H9 (cell line): ENCODE measurements around the gene GOLGA6L7. TPM values are rescaled to one million over a fixed set of nuclear protein-coding genes. Genes with fewer than 3 reads are reported as not detected.

Experiments used
- DNase-seq: peaks from one replicate; pipeline ENCODE4 v3.0.0-alpha.2; 2017
- H2AFZ ChIP-seq: one replicate; pipeline ENCODE4 v1.6.1; 2013; ENCODE audit warnings: mild to moderate bottlenecking, low read length, control low read depth, moderate library complexity
- H2AK5ac ChIP-seq: 2 replicates; pipeline ENCODE4 v1.6.1; 2013; ENCODE audit warnings: low read length, control low read depth, mixed read lengths; ENCODE audit not compliant: insufficient read length
- H2BK120ac ChIP-seq: one replicate; pipeline ENCODE4 v1.6.1; 2013; ENCODE audit warnings: low read depth, mild to moderate bottlenecking, low read length, control low read depth, inconsistent platforms; ENCODE audit not compliant: poor library complexity, severe bottlenecking
- H2BK12ac ChIP-seq: 2 replicates; pipeline ENCODE4 v1.6.1; 2013; ENCODE audit warnings: low read length, control low read depth, mixed read lengths, low read depth; ENCODE audit not compliant: insufficient read length
- H2BK15ac ChIP-seq: 2 replicates; pipeline ENCODE4 v1.6.1; 2013; ENCODE audit warnings: low read depth, low read length, control low read depth
- H2BK20ac ChIP-seq: one replicate; pipeline ENCODE4 v1.6.1; 2013; ENCODE audit warnings: low read depth, mild to moderate bottlenecking, low read length, control low read depth, inconsistent platforms; ENCODE audit not compliant: poor library complexity, severe bottlenecking
- H2BK5ac ChIP-seq: 2 replicates; pipeline ENCODE4 v1.6.1; 2013; ENCODE audit warnings: low read length, control low read depth, mixed read lengths; ENCODE audit not compliant: insufficient read length
- H3K14ac ChIP-seq: 2 replicates; pipeline ENCODE4 v1.6.1; 2013; ENCODE audit warnings: low read length, control low read depth; ENCODE audit not compliant: insufficient read depth
- H3K18ac ChIP-seq: 2 replicates; pipeline ENCODE4 v1.6.1; 2013; ENCODE audit warnings: low read depth, mild to moderate bottlenecking, mixed read lengths, low read length, control low read depth; ENCODE audit not compliant: insufficient read length
- H3K23ac ChIP-seq: 2 replicates; pipeline ENCODE4 v1.6.1; 2013; ENCODE audit warnings: low read length, control low read depth, mixed read lengths, low read depth; ENCODE audit not compliant: insufficient read length
- H3K23me2 ChIP-seq: 2 replicates; pipeline ENCODE4 v1.6.1; 2013; ENCODE audit warnings: low read depth, mild to moderate bottlenecking, mixed read lengths, low read length, control low read depth; ENCODE audit not compliant: insufficient read length, poor library complexity, severe bottlenecking
- H3K27ac ChIP-seq: 2 replicates; pipeline ENCODE4 v1.5.1; 2013; ENCODE audit warnings: low read length, control low read depth, mixed read lengths, low read depth; ENCODE audit not compliant: insufficient read length
- H3K27me3 ChIP-seq: 2 replicates; pipeline ENCODE4 v1.6.1; 2013; ENCODE audit warnings: low read length, control low read depth, inconsistent platforms; ENCODE audit not compliant: insufficient read depth
- H3K4ac ChIP-seq: 2 replicates; pipeline ENCODE4 v1.6.1; 2013; ENCODE audit warnings: low read depth, mild to moderate bottlenecking, control low read depth, inconsistent platforms, low read length, moderate library complexity
- H3K4me1 ChIP-seq: 2 replicates; pipeline ENCODE4 v1.6.1; 2013; ENCODE audit warnings: low read length, control low read depth, inconsistent platforms; ENCODE audit not compliant: insufficient read depth
- H3K4me2 ChIP-seq: 2 replicates; pipeline ENCODE4 v1.6.1; 2013; ENCODE audit warnings: low read length, control low read depth, mixed read lengths; ENCODE audit not compliant: insufficient read length, insufficient read depth
- H3K56ac ChIP-seq: 2 replicates; pipeline ENCODE4 v1.6.1; 2013; ENCODE audit warnings: low read depth, mild to moderate bottlenecking, mixed read lengths, low read length, control low read depth; ENCODE audit not compliant: insufficient read length
- H3K79me1 ChIP-seq: 2 replicates; pipeline ENCODE4 v1.6.1; 2013; ENCODE audit warnings: low read depth, mild to moderate bottlenecking, moderate library complexity, low read length, control low read depth, inconsistent platforms; ENCODE audit not compliant: insufficient read depth, poor library complexity, severe bottlenecking
- H3K79me2 ChIP-seq: 2 replicates; pipeline ENCODE4 v1.6.1; 2013; ENCODE audit warnings: low read length, control low read depth, inconsistent platforms; ENCODE audit not compliant: insufficient read depth
- H3K9ac ChIP-seq: 2 replicates; pipeline ENCODE4 v1.6.1; 2013; ENCODE audit warnings: low read length, control low read depth, mixed read lengths; ENCODE audit not compliant: insufficient read length; ENCODE audit errors: extremely low read depth
- H3K9me3 ChIP-seq: one replicate; pipeline ENCODE4 v1.6.1; 2013; ENCODE audit warnings: low read depth, low read length, inconsistent platforms; ENCODE audit not compliant: control insufficient read depth
- H3T11ph ChIP-seq: one replicate; pipeline ENCODE4 v1.6.1; 2013; ENCODE audit warnings: mild to moderate bottlenecking, low read length, control low read depth, inconsistent platforms
- H4K20me1 ChIP-seq: one replicate; pipeline ENCODE4 v1.6.1; 2013; ENCODE audit not compliant: control insufficient read depth, insufficient read length, insufficient read depth
- H4K5ac ChIP-seq: 2 replicates; pipeline ENCODE4 v1.6.1; 2013; ENCODE audit warnings: low read depth, mild to moderate bottlenecking, mixed read lengths, low read length, control low read depth; ENCODE audit not compliant: insufficient read length
- H4K8ac ChIP-seq: replicated peaks from 2 replicates; pipeline ENCODE4 v1.6.1; 2013; ENCODE audit warnings: low read length, control low read depth, mixed read lengths, low read depth; ENCODE audit not compliant: insufficient read length
- H4K91ac ChIP-seq: 2 replicates; pipeline ENCODE4 v1.6.1; 2013; ENCODE audit warnings: low read depth, mild to moderate bottlenecking, moderate library complexity, mixed read lengths, low read length, control low read depth; ENCODE audit not compliant: insufficient read length
- H3K27ac Mint-ChIP-seq, 3 experiments: 2 replicates in 2 of 3; 3 replicates in 1 of 3; pipeline ENCODE4 v1.8.0; 2020 to 2021; ENCODE audit warnings: mixed read lengths in 3 of 3, mild to moderate bottlenecking in 1 of 3, moderate library complexity in 1 of 3
- H3K27me3 Mint-ChIP-seq: 2 replicates; pipeline ENCODE4 v1.8.0; 2021; ENCODE audit warnings: low read depth, mild to moderate bottlenecking, moderate library complexity, mixed read lengths
- H3K36me3 Mint-ChIP-seq, 3 experiments: 2 replicates in 2 of 3; 3 replicates in 1 of 3; pipeline ENCODE4 v1.8.0; 2020 to 2021; ENCODE audit warnings: low read depth in 3 of 3, mixed read lengths in 3 of 3; ENCODE audit not compliant: insufficient read depth in 1 of 3
- H3K4me1 Mint-ChIP-seq, 2 experiments: 2 replicates each; pipeline ENCODE4 v1.8.0; 2020; ENCODE audit warnings: mixed read lengths in 2 of 2
- H3K4me3 Mint-ChIP-seq, 2 experiments: 2 replicates in 1 of 2; 3 replicates in 1 of 2; pipeline ENCODE4 v1.8.0; 2020 to 2021; ENCODE audit warnings: mild to moderate bottlenecking in 2 of 2, mixed read lengths in 2 of 2, moderate library complexity in 1 of 2
- H3K9me3 Mint-ChIP-seq, 2 experiments: 2 replicates in 1 of 2; 3 replicates in 1 of 2; pipeline ENCODE4 v1.8.0; 2020; ENCODE audit warnings: mild to moderate bottlenecking in 2 of 2, mixed read lengths in 2 of 2, moderate library complexity in 1 of 2
- CTCF ChIP-seq: fragments of 200-600 bp; sonication (generic); conservative IDR thresholded peaks from 3 replicates; pipeline ENCODE4 v1.8.0; 2021; ENCODE audit warnings: antibody characterized with exemption, mild to moderate bottlenecking
- WGBS: extraction: QIAGEN DNeasy Blood & Tissue Kit; methylation state at CpG from one replicate; pipeline ENCODE4 v1.1.7; 2013; ENCODE audit warnings: missing lambda C conversion rate, low lambda C conversion rate, mixed read lengths; ENCODE audit not compliant: insufficient read length; ENCODE audit errors: extremely low coverage; 5-methylcytosine and 5-hydroxymethylcytosine counted together
- total RNA-seq: library from RNA; stranded (reverse); gene quantifications from 2 replicates; pipeline ENCODE4 v1.2.1, GENCODE V29; 2021

Gene GOLGA6L7
- total RNA-seq, 1 experiment from 2014 or later, result not detected

- no peak overlapping the region for H2BK12ac ChIP-seq
- no peak overlapping the region for H3K56ac ChIP-seq
- H4K20me1 ChIP-seq, result no peaks in the 10 kb centered on the region
- no peak overlapping the region for H3T11ph ChIP-seq
- peaks cover 16 to 19% of the 10 kb centered on the region in 2 experiments for H3K4me1 Mint-ChIP-seq
- H3K9me3 Mint-ChIP-seq, result peaks cover 0 to 8% of the 10 kb centered on the region in 2 experiments; a peak in 3 of 5 replicates
- H2BK5ac ChIP-seq, result no peak overlapping the region
- no peak overlapping the region for H3K27ac ChIP-seq
- H3K23ac ChIP-seq, result no peak overlapping the region
- DNase-seq, result no peak
- H3K79me1 ChIP-seq, result no peaks in the 10 kb centered on the region
- no peak overlapping the region for H3K4me2 ChIP-seq
- TF ChIP-seq CTCF, result no peak
- H3K4ac ChIP-seq, result no peak overlapping the region
- H2BK15ac ChIP-seq, result no peak overlapping the region
- no peak overlapping the region for H3K14ac ChIP-seq
- H4K91ac ChIP-seq, result no peak overlapping the region
- H3K79me2 ChIP-seq, result no peaks in the 10 kb centered on the region
- H3K4me1 ChIP-seq, result no peaks in the 10 kb centered on the region; the same call in 1 of the 2 replicates
- peaks cover 71% of the 10 kb centered on the region for H3K27me3 Mint-ChIP-seq
- H3K9me3 ChIP-seq, result no peaks in the 10 kb centered on the region
- H4K5ac ChIP-seq, result no peak overlapping the region
- no CpG with 5 or more reads among the region's 5 CpGs for WGBS
- no peaks in the 10 kb centered on the region for H3K27me3 ChIP-seq
- H2BK120ac ChIP-seq, result no peak overlapping the region
- no peak overlapping the region for H3K18ac ChIP-seq
- no peak overlapping the region for H3K9ac ChIP-seq
- H2AFZ ChIP-seq, result no peak overlapping the region
- no peak overlapping the region for H2BK20ac ChIP-seq
- no peak overlapping the region for H2AK5ac ChIP-seq
- no peak overlapping the region for H3K27ac Mint-ChIP-seq
- H4K8ac ChIP-seq, result no peak overlapping the region
- peaks cover 0 to 1% (median 0%) of the 10 kb centered on the region in 3 experiments; a peak in 2 of 7 replicates for H3K36me3 Mint-ChIP-seq
- H3K23me2 ChIP-seq, result no peaks in the 10 kb centered on the region
- no peak overlapping the region for H3K4me3 Mint-ChIP-seq
Measured at GRCh38 chr15:28873006-28873405, 24.6 kb upstream of the GOLGA6L7 start.
